Gastrocnemius medialis (tissue), 4 donors: ENCODE results near the gene NRG4. TPM values are rescaled to one million over a fixed set of nuclear protein-coding genes. Genes with fewer than 3 reads are reported as not detected.
A peak's percentile ranks its signal among the peaks of the same experiment; 100 is the strongest.

Experiments
- ATAC-seq, 2 donors: fragments of 150-250 bp; one replicate each; pipeline ENCODE4 v1.9.1; 2016
- DNase-seq, 2 donors: peaks; one replicate each; pipeline ENCODE4 v3.0.0-alpha.2; 2019
- H3K27ac ChIP-seq, 4 donors: fragments of 200-600 bp; sonication (generic); 1 replicate in 1 of 4; 2 replicates in 3 of 4; pipeline ENCODE4 v1.5.1; 2016 to 2018; ENCODE audit warnings: mild to moderate bottlenecking in 2 of 4, moderate library complexity in 1 of 4
- H3K27me3 ChIP-seq, 3 donors: fragments of 200-600 bp; sonication (generic) in 2 of 3; 1 replicate in 1 of 3; 2 replicates in 2 of 3; pipeline versions ENCODE4 v1.5.1 to v1.6.0; 2016 to 2019; ENCODE audit warnings: mild to moderate bottlenecking in 1 of 3, moderate library complexity in 1 of 3
- H3K36me3 ChIP-seq, 2 donors: fragments of 200-600 bp; sonication (generic) in 1 of 2; one replicate each; pipeline ENCODE4 v1.5.1; 2017 to 2018
- H3K4me1 ChIP-seq, 2 donors: fragments of 200-600 bp; sonication (generic) in 1 of 2; one replicate each; pipeline ENCODE4 v1.5.1; 2016 to 2017; ENCODE audit warnings: mild to moderate bottlenecking in 2 of 2
- H3K4me3 ChIP-seq, 4 donors: fragments of 200-600 bp; sonication (generic) in 3 of 4; 1 replicate in 1 of 4; 2 replicates in 3 of 4; pipeline ENCODE4 v1.5.1; 2016 to 2019; ENCODE audit warnings: mild to moderate bottlenecking in 2 of 4
- H3K9me3 ChIP-seq, 3 donors: fragments of 200-600 bp; sonication (generic) in 2 of 3; 1 replicate in 1 of 3; 2 replicates in 2 of 3; pipeline ENCODE4 v1.5.1; 2016 to 2019
- POLR2A ChIP-seq, 2 donors: fragments of 450-650 bp; IDR thresholded peaks; one replicate each; pipeline ENCODE4 v1.6.1; 2017; ENCODE audit warnings: antibody characterized with exemption in 2 of 2, mild to moderate bottlenecking in 2 of 2, moderate library complexity in 2 of 2
- in situ Hi-C, 4 donors: fragments of 200-750 bp; cut with MboI; loops; one replicate each; pipeline versions ENCODE4 v1.15.0 to v1.8.0; 2017; ENCODE audit warnings: low sequenced_read_pairs in 4 of 4
- intact Hi-C: fragments of 100-400 bp; cut with DNase I; formaldehyde crosslinking; loops from one replicate; pipeline ENCODE4 v1.15.1; 2023; ENCODE audit warnings: low total_unique reads
- total RNA-seq, 4 donors: library from RNA; depleted of rRNA; stranded (reverse); fragments of >200 nt; gene quantifications; one replicate each; pipeline versions ENCODE4 v1.1.0 to v1.2.3, GENCODE V29; 2016
- TF ChIP-seq, protein P1 (sequence below), 5 experiments: fragments of 450-650 bp in 3 of 5; fragments of 200-600 bp in 2 of 5; sonication (generic) in 2 of 5; IDR thresholded peaks in 4 of 5; conservative IDR thresholded peaks in 1 of 5; 1 replicate in 4 of 5; 2 replicates in 1 of 5; pipeline ENCODE4 v1.5.1; 2016 to 2019; ENCODE audit warnings: antibody characterized with exemption in 5 of 5, mild to moderate bottlenecking in 3 of 5, moderate library complexity in 3 of 5

Gene NRG4
- total RNA-seq, 4 donors from 2014 or later, result 2.0 to 9.8 (median 3.4) TPM

DNA sequence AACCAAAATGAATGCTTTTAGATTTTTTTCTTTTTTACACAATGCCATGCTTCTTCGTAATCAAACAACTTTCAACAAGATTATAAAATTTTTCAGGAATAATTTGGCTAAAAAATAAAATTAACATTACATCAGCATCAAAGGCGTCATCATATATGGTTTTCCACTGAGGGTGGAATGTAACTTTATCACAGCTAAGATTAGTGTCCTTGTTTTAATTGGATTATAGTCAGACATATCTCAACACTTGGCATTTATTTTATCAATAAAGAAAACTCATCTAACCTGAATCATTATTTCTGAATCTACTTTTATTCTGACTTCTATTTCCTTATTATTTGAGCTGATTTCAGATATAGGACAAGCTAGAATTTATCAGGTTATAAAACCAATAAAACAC, 1.6 kb downstream of the NRG4 start:
- intact Hi-C loops (no loop called here), in situ Hi-C loops (no loop called here)
- TF ChIP-seq POLR2A (IDR thresholded peaks at IDR 0.05), result no peak
- TF ChIP-seq, protein P1, sequence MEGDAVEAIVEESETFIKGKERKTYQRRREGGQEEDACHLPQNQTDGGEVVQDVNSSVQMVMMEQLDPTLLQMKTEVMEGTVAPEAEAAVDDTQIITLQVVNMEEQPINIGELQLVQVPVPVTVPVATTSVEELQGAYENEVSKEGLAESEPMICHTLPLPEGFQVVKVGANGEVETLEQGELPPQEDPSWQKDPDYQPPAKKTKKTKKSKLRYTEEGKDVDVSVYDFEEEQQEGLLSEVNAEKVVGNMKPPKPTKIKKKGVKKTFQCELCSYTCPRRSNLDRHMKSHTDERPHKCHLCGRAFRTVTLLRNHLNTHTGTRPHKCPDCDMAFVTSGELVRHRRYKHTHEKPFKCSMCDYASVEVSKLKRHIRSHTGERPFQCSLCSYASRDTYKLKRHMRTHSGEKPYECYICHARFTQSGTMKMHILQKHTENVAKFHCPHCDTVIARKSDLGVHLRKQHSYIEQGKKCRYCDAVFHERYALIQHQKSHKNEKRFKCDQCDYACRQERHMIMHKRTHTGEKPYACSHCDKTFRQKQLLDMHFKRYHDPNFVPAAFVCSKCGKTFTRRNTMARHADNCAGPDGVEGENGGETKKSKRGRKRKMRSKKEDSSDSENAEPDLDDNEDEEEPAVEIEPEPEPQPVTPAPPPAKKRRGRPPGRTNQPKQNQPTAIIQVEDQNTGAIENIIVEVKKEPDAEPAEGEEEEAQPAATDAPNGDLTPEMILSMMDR (IDR thresholded peaks at IDR 0.05 in 4 of 5, conservative IDR thresholded peaks at IDR 0.05 in 1 of 5), result no peak
- H3K27me3 ChIP-seq, result no peaks in the 10 kb centered on the region
- H3K27ac ChIP-seq, result no peak overlapping the region
- peak overlapping the region in 1 of 4 donors; percentile 41 for H3K4me3 ChIP-seq
- H3K36me3 ChIP-seq, result no peaks in the 10 kb centered on the region
- peaks cover 9 to 12% of the 10 kb centered on the region in 2 donors for H3K4me1 ChIP-seq
- no peaks in the 10 kb centered on the region for H3K9me3 ChIP-seq
- ATAC-seq (no peak), DNase-seq (no peak)

DNA sequence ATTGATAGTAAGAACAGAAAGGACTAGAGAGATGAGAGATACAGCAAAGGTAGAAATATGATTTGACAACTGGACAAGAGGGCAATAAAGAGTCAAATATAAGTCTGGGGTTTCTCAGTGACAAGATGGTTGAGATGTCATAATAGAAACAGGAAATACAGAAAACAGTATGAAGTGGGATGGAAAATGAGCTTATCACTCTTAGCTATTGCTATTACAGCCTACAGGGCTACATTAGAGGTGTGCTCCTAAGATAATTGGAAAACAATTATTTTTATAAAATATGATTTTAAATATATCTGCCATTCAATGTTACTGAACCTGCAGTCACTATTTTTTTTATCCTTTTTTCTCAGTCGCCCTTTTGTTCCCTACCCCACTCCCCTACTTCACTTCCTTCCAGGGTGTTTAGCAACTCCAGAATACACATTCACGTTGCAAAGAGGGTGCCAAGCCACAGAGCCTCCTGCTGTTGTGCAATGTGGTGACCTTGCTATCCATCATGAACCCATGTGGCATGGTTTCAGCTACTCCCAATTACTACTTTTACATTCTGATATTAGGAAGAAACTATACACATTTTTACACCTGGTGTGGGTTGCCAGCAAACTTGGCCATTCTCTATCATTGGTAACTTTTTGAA, 6.0 kb downstream of the NRG4 start:
- no peak overlapping the region for H3K4me3 ChIP-seq
- ATAC-seq, result peak; percentile 66 to 93
- H3K4me1 ChIP-seq, result peaks cover 5 to 12% of the 10 kb centered on the region in 2 donors
- intact Hi-C loops (no loop called here), in situ Hi-C loops (no loop called here)
- H3K27ac ChIP-seq, result peak overlapping the region in 1 of 4 donors; percentile 16
- no peaks in the 10 kb centered on the region for H3K36me3 ChIP-seq
- TF ChIP-seq POLR2A (IDR thresholded peaks at IDR 0.05), result no peak
- TF ChIP-seq, protein P1 (IDR thresholded peaks at IDR 0.05 in 4 of 5, conservative IDR thresholded peaks at IDR 0.05 in 1 of 5), result no peak
- H3K9me3 ChIP-seq, result no peaks in the 10 kb centered on the region
- DNase-seq, result peak; percentile 12 to 64
- peaks cover 0 to 1% (median 0%) of the 10 kb centered on the region in 3 donors for H3K27me3 ChIP-seq

DNA sequence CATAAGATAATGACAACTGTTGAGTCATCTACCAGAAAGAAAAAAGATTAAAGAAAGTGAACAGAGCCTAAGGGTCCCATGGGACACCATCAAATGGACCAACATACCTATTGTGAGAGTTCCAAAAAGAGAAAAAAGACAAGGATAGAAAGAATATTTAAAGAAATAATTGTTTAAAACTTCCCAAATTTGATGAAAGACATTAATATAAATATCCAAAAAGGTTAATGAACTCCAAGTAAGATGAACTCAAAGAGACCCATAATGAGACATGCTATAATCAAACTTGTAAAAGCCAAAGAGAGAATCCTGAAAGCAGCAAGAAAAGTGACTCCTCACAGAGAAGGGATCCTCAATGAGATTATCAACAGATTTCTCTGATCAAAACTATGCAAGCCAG, 8.9 kb downstream of the NRG4 start:
- no peak for TF ChIP-seq POLR2A (IDR thresholded peaks at IDR 0.05)
- TF ChIP-seq, protein P1 (IDR thresholded peaks at IDR 0.05 in 4 of 5, conservative IDR thresholded peaks at IDR 0.05 in 1 of 5), result no peak
- no peak overlapping the region for H3K27ac ChIP-seq
- H3K4me1 ChIP-seq, result peaks cover 0 to 4% of the 10 kb centered on the region in 2 donors
- intact Hi-C loops (no loop called here), in situ Hi-C loops (no loop called here)
- H3K9me3 ChIP-seq, result no peaks in the 10 kb centered on the region
- no peaks in the 10 kb centered on the region for H3K36me3 ChIP-seq
- H3K4me3 ChIP-seq, result no peak overlapping the region
- DNase-seq, result no peak
- no peak for ATAC-seq
- H3K27me3 ChIP-seq, result peaks cover 0 to 2% (median 0%) of the 10 kb centered on the region in 3 donors

DNA sequence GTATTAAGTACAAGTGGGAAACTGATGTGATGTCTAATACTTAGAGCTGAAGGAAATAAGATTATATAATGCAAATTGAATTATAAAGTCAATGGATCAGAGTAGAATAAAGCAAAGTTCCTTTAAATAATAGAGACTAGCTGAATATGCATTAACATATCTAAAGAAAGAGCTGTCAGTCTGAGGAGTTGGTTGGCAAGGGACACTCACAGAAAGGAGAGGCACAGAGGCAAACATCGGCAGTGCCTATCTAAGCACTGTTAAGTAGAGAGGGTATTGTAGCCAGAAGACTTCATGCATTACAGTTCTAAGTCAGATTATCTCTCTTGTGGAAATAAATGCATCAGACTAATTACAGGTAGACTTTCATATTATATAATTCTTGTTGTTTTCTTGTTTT, 16.6 kb downstream of the NRG4 start:
- no peak for ATAC-seq
- no peak for TF ChIP-seq POLR2A (IDR thresholded peaks at IDR 0.05)
- TF ChIP-seq, protein P1 (IDR thresholded peaks at IDR 0.05 in 4 of 5, conservative IDR thresholded peaks at IDR 0.05 in 1 of 5), result no peak
- no peaks in the 10 kb centered on the region for H3K9me3 ChIP-seq
- no peak overlapping the region for H3K4me3 ChIP-seq
- no peaks in the 10 kb centered on the region for H3K36me3 ChIP-seq
- H3K27ac ChIP-seq, result no peak overlapping the region
- DNase-seq, result no peak
- in situ Hi-C loops (no loop called here), intact Hi-C loops (no loop called here)
- no peaks in the 10 kb centered on the region for H3K4me1 ChIP-seq
- no peaks in the 10 kb centered on the region for H3K27me3 ChIP-seq

DNA sequence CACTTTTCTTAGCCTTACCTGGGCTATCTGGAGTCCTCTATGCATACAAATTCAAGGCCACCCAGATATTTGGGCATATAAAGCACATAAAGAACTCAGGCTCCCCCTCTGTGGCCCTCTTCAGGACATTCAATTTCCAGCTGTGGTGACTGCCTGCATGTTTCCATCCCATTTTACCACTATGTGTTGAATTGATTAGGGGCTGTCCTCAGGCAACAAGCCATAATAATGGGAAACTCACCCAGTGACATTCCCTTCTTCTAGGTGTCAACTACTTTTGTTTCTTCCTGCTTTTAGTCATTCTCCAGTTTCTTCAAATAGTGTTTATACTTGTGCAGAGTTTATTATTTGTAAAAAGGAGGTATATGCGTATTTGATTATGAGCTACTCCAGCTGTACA, 18.0 kb downstream of the NRG4 start:
- H3K4me3 ChIP-seq, result no peak overlapping the region
- intact Hi-C loops, result no loop called here
- no peak for DNase-seq
- no peaks in the 10 kb centered on the region for H3K36me3 ChIP-seq
- TF ChIP-seq, protein P1 (IDR thresholded peaks at IDR 0.05 in 4 of 5, conservative IDR thresholded peaks at IDR 0.05 in 1 of 5), result no peak
- TF ChIP-seq POLR2A (IDR thresholded peaks at IDR 0.05), result no peak
- H3K27ac ChIP-seq, result no peak overlapping the region
- no peak for ATAC-seq
- in situ Hi-C loops, result no loop called here
- H3K27me3 ChIP-seq, result no peaks in the 10 kb centered on the region
- no peaks in the 10 kb centered on the region for H3K9me3 ChIP-seq
- H3K4me1 ChIP-seq, result no peaks in the 10 kb centered on the region
